Liver (tissue), 9 donors: Measurements from ENCODE around the gene FASN. TPM values are rescaled to one million over a fixed set of nuclear protein-coding genes. Genes with fewer than 3 reads are reported as not detected.

Experiments
- DNase-seq: peaks from one replicate; pipeline ENCODE4 v3.0.0-alpha.2; 2017; ENCODE audit warnings: low spot score
- H3K27ac ChIP-seq, 2 donors: one replicate each; pipeline ENCODE4 v1.7.0; 2013; ENCODE audit warnings: inconsistent platforms in 2 of 2, low read length in 2 of 2, control low read depth in 1 of 2, low read depth in 1 of 2, mild to moderate bottlenecking in 1 of 2
- H3K27me3 ChIP-seq, 4 donors: one replicate each; pipeline versions ENCODE4 v1.6.1 to v1.7.0; 2013; ENCODE audit warnings: low read length in 3 of 4, inconsistent platforms in 1 of 4, mild to moderate bottlenecking in 1 of 4, moderate library complexity in 1 of 4; ENCODE audit not compliant: control insufficient read depth in 4 of 4, insufficient read depth in 4 of 4
- H3K36me3 ChIP-seq, 4 donors: one replicate each; pipeline versions ENCODE4 v1.6.1 to v1.7.0; 2013; ENCODE audit warnings: low read length in 3 of 4, mild to moderate bottlenecking in 3 of 4, low read depth in 1 of 4, moderate library complexity in 1 of 4; ENCODE audit not compliant: control insufficient read depth in 4 of 4, insufficient read depth in 3 of 4
- H3K4me1 ChIP-seq, 4 donors: one replicate each; pipeline versions ENCODE4 v1.6.1 to v1.7.0; 2013; ENCODE audit warnings: low read length in 3 of 4, mild to moderate bottlenecking in 3 of 4, moderate library complexity in 1 of 4; ENCODE audit not compliant: control insufficient read depth in 4 of 4, insufficient read depth in 4 of 4
- H3K4me3 ChIP-seq, 3 donors: one replicate each; pipeline versions ENCODE4 v1.6.1 to v1.7.0; 2013; ENCODE audit warnings: low read length in 3 of 3, control low read depth in 1 of 3, low read depth in 1 of 3, mild to moderate bottlenecking in 1 of 3
- H3K9ac ChIP-seq, 2 donors: one replicate each; pipeline ENCODE4 v1.7.0; 2013; ENCODE audit warnings: low read length in 2 of 2, mild to moderate bottlenecking in 2 of 2, moderate library complexity in 2 of 2, control low read depth in 1 of 2, low read depth in 1 of 2
- H3K9me3 ChIP-seq, 4 donors: one replicate each; pipeline versions ENCODE4 v1.6.1 to v1.7.0; 2013; ENCODE audit warnings: low read length in 3 of 4; ENCODE audit not compliant: control insufficient read depth in 4 of 4
- ATF3 ChIP-seq: IDR thresholded peaks from 2 replicates; pipeline ENCODE4 v1.6.1; 2016; ENCODE audit warnings: antibody characterized with exemption
- CTCF ChIP-seq: fragments of 150-350 bp; IDR thresholded peaks from 2 replicates; pipeline ENCODE4 v1.5.1; 2017; ENCODE audit warnings: improper control_type of control experiment, low read depth, low read length; ENCODE audit not compliant: missing input control
- EGR1 ChIP-seq, 2 donors: IDR thresholded peaks; 2 replicates each; pipeline ENCODE4 v1.6.1; 2016 to 2018; ENCODE audit warnings: antibody characterized with exemption in 2 of 2, low read depth in 2 of 2
- FOXA1 ChIP-seq: IDR thresholded peaks from 2 replicates; pipeline ENCODE4 v1.6.1; 2016; ENCODE audit warnings: antibody characterized with exemption
- FOXA2 ChIP-seq: IDR thresholded peaks from 2 replicates; pipeline ENCODE4 v1.6.1; 2016; ENCODE audit warnings: antibody characterized with exemption
- GABPA ChIP-seq, 2 donors: IDR thresholded peaks in 1 of 2; conservative IDR thresholded peaks in 1 of 2; 2 replicates each; pipeline ENCODE4 v1.6.1; 2016; ENCODE audit warnings: antibody characterized with exemption in 2 of 2, mild to moderate bottlenecking in 1 of 2, moderate library complexity in 1 of 2
- HNF4A ChIP-seq, 2 donors: conservative IDR thresholded peaks; 2 replicates each; pipeline ENCODE4 v1.6.1; 2016; ENCODE audit warnings: antibody characterized with exemption in 2 of 2, mild to moderate bottlenecking in 2 of 2
- HNF4G ChIP-seq: IDR thresholded peaks from 2 replicates; pipeline ENCODE4 v1.6.1; 2016; ENCODE audit warnings: antibody characterized with exemption
- JUND ChIP-seq, 2 donors: IDR thresholded peaks; 2 replicates each; pipeline ENCODE4 v1.6.1; 2016; ENCODE audit warnings: antibody characterized with exemption in 2 of 2
- MAX ChIP-seq: IDR thresholded peaks from 2 replicates; pipeline ENCODE4 v1.6.1; 2016; ENCODE audit warnings: antibody characterized with exemption
- NR2F2 ChIP-seq: IDR thresholded peaks from 2 replicates; pipeline ENCODE4 v1.6.1; 2016; ENCODE audit warnings: antibody characterized with exemption
- RAD21 ChIP-seq, 2 donors: IDR thresholded peaks; 2 replicates each; pipeline ENCODE4 v1.6.1; 2016; ENCODE audit warnings: antibody characterized with exemption in 2 of 2, mild to moderate bottlenecking in 2 of 2
- REST ChIP-seq: IDR thresholded peaks from 2 replicates; pipeline ENCODE4 v1.6.1; 2016; ENCODE audit warnings: antibody characterized with exemption, mild to moderate bottlenecking
- RXRA ChIP-seq, 2 donors: IDR thresholded peaks; 2 replicates each; pipeline ENCODE4 v1.6.1; 2017 to 2018; ENCODE audit warnings: antibody characterized with exemption in 2 of 2, mild to moderate bottlenecking in 1 of 2
- SP1 ChIP-seq: IDR thresholded peaks from 2 replicates; pipeline ENCODE4 v1.6.1; 2018; ENCODE audit warnings: antibody characterized with exemption, mild to moderate bottlenecking
- TAF1 ChIP-seq: conservative IDR thresholded peaks from 2 replicates; pipeline ENCODE4 v1.6.1; 2016; ENCODE audit warnings: antibody characterized with exemption, mild to moderate bottlenecking
- YY1 ChIP-seq: IDR thresholded peaks from 2 replicates; pipeline ENCODE4 v1.6.1; 2016; ENCODE audit warnings: antibody characterized with exemption, mild to moderate bottlenecking
- ZBTB33 ChIP-seq: IDR thresholded peaks from 2 replicates; pipeline ENCODE4 v1.6.1; 2016; ENCODE audit warnings: antibody characterized with exemption
- WGBS: extraction: QIAGEN DNeasy Blood & Tissue Kit; methylation state at CpG from one replicate; pipeline ENCODE4 v1.1.7; 2013; 5-methylcytosine and 5-hydroxymethylcytosine counted together
- polyA plus RNA-seq, 2 donors: library from polyadenylated mRNA; stranded (reverse) in 1 of 2; unstranded in 1 of 2; fragments of 200-250 nt in 1 of 2; fragments of >200 nt in 1 of 2; fragmentation: Nextera tagmentation in 1 of 2; extraction: Ambion mirVana in 1 of 2; gene quantifications; one replicate each; pipeline versions ENCODE4 v1.2.1 to v1.2.3, GENCODE V29; 2013 to 2015
- total RNA-seq, 2 donors: library from RNA; depleted of rRNA; stranded (reverse); fragments of >200 nt; gene quantifications; one replicate each; pipeline ENCODE4 v1.2.3, GENCODE V29; 2014
- donor health status: healthy.
- donor health status: healthy.
- donor health status: healthy.
- donor health status: healthy.
- donor health status: healthy.

The FASN gene
- total and polyA plus RNA-seq, 4 donors = 53.1 to 229 (median 130) TPM

- under 1% methylated on average over 92 of the region's 92 CpGs for WGBS
- no peaks in the 10 kb centered on the region for H3K27me3 ChIP-seq
- H3K4me1 ChIP-seq = peaks cover 16 to 64% (median 40%) of the 10 kb centered on the region in 4 donors
- peak in 1 of 2 donors; percentile 35 for TF ChIP-seq RAD21 (IDR thresholded peaks at IDR 0.05)
- TF ChIP-seq HNF4A (conservative IDR thresholded peaks at IDR 0.05) = no peak
- no peak for TF ChIP-seq JUND (IDR thresholded peaks at IDR 0.05)
- TF ChIP-seq ATF3 = no peak
- no peak for TF ChIP-seq RXRA (IDR thresholded peaks at IDR 0.05)
- TF ChIP-seq TAF1 = no peak
- peak; percentile 11 for TF ChIP-seq FOXA1
- TF ChIP-seq NR2F2 = no peak
- TF ChIP-seq SP1 = peak; percentile 95
- TF ChIP-seq EGR1 (IDR thresholded peaks at IDR 0.05; ENCODE audit: low read depth in 2 of 2) = peak in 1 of 2 donors; percentile 81
- TF ChIP-seq REST = peak; percentile 50
- TF ChIP-seq GABPA (IDR thresholded peaks at IDR 0.05 in 1 of 2, conservative IDR thresholded peaks at IDR 0.05 in 1 of 2) = peak in 1 of 2 donors; percentile 52
- TF ChIP-seq MAX = no peak
- no peak for TF ChIP-seq YY1
- TF ChIP-seq HNF4G = no peak
- no peak for TF ChIP-seq ZBTB33
- TF ChIP-seq CTCF = peak; percentile 68
- TF ChIP-seq FOXA2 = no peak
- H3K9ac ChIP-seq = peak within 1 kb of the TSS; percentile 70 to 96
- H3K9me3 ChIP-seq = no peaks in the 10 kb centered on the region
- peak within 1 kb of the TSS; percentile 40 to 90 (median 70) for H3K4me3 ChIP-seq
- H3K36me3 ChIP-seq = peaks cover 0 to 5% (median 1%) of the 10 kb centered on the region in 4 donors
- peak; percentile 97 for DNase-seq
- H3K27ac ChIP-seq = peak within 1 kb of the TSS; percentile 90 to 99
Measured at GRCh38 chr17:82037092-82037888, 60.7 kb downstream of the FASN start, which contains the start of gene DCXR. DCXR (minus strand) TSS chr17:82037697; CDS start chr17:82037682, 15 bp downstream.
